Loucy (cell line): Measurements from ENCODE around the gene CNTN3.

Experiments used
- EZH2phosphoT487 ChIP-seq: fragments of 200-600 bp; IDR thresholded peaks from 2 replicates; pipeline ENCODE4 v1.6.1; 2018; ENCODE audit warnings: antibody characterized with exemption, mild to moderate bottlenecking, moderate library complexity, borderline replicate concordance
- TF ChIP-seq, protein P1 (sequence below): fragments of 200-600 bp; sonication (generic); conservative IDR thresholded peaks from 2 replicates; pipeline ENCODE4 v1.5.1; 2014; ENCODE audit warnings: mild to moderate bottlenecking, antibody characterized with exemption, low read length

DNA sequence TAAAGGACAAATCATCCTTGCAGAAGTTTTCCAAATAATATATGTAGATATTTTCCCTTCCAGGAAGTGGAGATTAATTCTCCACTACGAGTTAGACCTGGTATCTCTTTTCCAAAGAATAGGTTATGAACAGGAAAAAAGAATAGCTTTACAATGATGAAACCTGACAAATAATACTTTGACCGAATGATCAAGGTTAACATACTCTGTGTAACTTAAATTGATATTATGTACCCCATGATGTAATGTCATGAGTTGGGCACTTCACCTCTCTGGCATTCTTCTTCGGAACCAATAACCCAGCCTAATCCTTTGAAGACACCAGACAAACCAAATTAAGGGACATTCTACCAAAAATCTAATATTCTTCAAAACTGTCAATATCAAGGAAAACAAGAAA lies 48.7 kb upstream of the CNTN3 start:
- no peak for TF ChIP-seq EZH2phosphoT487
- TF ChIP-seq, protein P1, sequence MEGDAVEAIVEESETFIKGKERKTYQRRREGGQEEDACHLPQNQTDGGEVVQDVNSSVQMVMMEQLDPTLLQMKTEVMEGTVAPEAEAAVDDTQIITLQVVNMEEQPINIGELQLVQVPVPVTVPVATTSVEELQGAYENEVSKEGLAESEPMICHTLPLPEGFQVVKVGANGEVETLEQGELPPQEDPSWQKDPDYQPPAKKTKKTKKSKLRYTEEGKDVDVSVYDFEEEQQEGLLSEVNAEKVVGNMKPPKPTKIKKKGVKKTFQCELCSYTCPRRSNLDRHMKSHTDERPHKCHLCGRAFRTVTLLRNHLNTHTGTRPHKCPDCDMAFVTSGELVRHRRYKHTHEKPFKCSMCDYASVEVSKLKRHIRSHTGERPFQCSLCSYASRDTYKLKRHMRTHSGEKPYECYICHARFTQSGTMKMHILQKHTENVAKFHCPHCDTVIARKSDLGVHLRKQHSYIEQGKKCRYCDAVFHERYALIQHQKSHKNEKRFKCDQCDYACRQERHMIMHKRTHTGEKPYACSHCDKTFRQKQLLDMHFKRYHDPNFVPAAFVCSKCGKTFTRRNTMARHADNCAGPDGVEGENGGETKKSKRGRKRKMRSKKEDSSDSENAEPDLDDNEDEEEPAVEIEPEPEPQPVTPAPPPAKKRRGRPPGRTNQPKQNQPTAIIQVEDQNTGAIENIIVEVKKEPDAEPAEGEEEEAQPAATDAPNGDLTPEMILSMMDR: no peak
